Measurements from ENCODE around the gene IKZF3.

DNA sequence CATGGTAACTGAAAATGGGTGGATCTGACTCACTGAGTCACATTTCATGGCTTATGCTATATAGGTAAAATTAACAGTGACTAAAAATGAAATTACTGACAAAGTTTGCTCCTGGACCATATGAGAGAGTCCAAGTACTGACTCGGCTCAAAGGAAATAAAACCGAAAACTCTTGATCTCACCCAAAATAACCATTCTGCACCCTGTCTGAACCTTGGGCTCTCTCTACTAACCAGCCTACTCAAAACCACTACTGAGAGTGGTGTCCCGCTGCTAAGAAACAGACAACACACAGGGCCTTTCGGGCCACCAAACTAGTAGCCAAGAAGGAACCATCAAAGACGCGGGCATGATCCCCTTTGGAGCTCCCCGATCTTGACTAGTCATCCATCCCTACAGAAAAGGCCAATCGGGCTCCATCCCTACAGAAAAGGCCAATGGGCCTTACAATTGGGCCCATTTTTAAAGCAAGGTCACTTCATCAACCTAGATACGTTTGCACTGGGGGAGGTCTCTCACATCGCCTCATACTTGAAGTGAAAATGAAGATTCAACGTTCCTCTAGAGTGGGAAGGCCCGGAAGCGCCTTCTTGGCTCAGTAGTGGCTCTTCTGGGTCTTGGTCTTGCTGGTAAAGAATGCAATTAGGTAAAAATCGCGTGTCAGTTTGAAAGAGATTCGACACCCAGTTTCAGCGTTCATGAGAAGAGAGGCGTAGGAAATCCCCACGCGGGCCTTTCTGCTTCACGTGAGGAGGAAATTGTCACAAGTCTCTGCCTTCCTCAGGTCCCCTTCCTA is 3.2 kb upstream of the IKZF3 start:
- TF ChIP-seq, protein P1, sequence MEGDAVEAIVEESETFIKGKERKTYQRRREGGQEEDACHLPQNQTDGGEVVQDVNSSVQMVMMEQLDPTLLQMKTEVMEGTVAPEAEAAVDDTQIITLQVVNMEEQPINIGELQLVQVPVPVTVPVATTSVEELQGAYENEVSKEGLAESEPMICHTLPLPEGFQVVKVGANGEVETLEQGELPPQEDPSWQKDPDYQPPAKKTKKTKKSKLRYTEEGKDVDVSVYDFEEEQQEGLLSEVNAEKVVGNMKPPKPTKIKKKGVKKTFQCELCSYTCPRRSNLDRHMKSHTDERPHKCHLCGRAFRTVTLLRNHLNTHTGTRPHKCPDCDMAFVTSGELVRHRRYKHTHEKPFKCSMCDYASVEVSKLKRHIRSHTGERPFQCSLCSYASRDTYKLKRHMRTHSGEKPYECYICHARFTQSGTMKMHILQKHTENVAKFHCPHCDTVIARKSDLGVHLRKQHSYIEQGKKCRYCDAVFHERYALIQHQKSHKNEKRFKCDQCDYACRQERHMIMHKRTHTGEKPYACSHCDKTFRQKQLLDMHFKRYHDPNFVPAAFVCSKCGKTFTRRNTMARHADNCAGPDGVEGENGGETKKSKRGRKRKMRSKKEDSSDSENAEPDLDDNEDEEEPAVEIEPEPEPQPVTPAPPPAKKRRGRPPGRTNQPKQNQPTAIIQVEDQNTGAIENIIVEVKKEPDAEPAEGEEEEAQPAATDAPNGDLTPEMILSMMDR (IDR thresholded peaks at IDR 0.05): no peak
- TF ChIP-seq POLR2A (IDR thresholded peaks at IDR 0.05) (no peak), POLR2AphosphoS5 (IDR thresholded peaks at IDR 0.05) (no peak)
